Erythroblast (primary cell): ENCODE data around the gene LRBA.

ENCODE experiments used
- GATA1 ChIP-seq: IDR thresholded peaks from 2 replicates; pipeline ENCODE4 v1.6.1; 2011; ENCODE audit warnings: low read depth, mild to moderate bottlenecking, control low read depth, low read length, moderate library complexity
- POLR2A ChIP-seq: IDR thresholded peaks from 2 replicates; pipeline ENCODE4 v1.6.1; 2011; ENCODE audit warnings: mild to moderate bottlenecking, low read length

DNA sequence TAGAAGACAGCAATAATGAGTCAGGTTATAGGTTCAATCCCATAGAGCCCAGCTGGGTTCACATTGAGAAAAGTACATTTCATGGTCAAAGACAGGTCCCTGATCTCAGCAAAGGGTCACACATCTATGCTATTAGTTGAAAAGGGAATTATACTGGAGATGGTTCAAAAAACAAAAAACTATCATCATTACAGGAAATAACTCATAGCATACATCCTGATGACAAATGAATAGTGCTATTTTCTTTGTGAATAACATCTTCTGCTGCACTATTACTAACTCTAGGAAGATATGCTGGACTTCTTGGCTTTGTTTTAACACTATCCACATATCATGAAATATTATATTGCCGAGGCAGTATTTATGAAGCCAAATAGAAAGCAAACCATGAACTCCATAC, 635.6 kb downstream of the LRBA start:
- TF ChIP-seq POLR2A (no peak), GATA1 (no peak)
